K562 (cell line): ENCODE data around the gene OSCP1. TPM values are rescaled to one million over a fixed set of nuclear protein-coding genes. Genes with fewer than 3 reads are reported as not detected.

ENCODE experiments used
- ARID1B ChIP-seq: fragments of 450-650 bp; IDR thresholded peaks from 2 replicates; pipeline ENCODE4 v1.6.1; 2016; ENCODE audit warnings: antibody characterized with exemption, mild to moderate bottlenecking, inconsistent platforms
- BRF1 ChIP-seq: IDR thresholded peaks from 3 replicates; pipeline ENCODE4 v1.6.1; 2011; ENCODE audit warnings: borderline replicate concordance, mild to moderate bottlenecking; ENCODE audit not compliant: insufficient read length; ENCODE audit errors: extremely low read depth
- CREB3 ChIP-seq: fragments of 450-650 bp; conservative IDR thresholded peaks from 2 replicates; pipeline ENCODE4 v1.6.1; 2016; ENCODE audit warnings: missing genetic modification characterization, low read depth, mild to moderate bottlenecking, missing compliant biosample characterization, moderate library complexity
- DDX20 ChIP-seq: fragments of 450-650 bp; IDR thresholded peaks from 2 replicates; pipeline ENCODE4 v1.6.1; 2016; ENCODE audit warnings: missing genetic modification characterization, low read depth, mild to moderate bottlenecking, missing compliant biosample characterization, moderate library complexity
- ETS2 ChIP-seq: IDR thresholded peaks from 2 replicates; pipeline ENCODE4 v1.6.1; 2016; ENCODE audit warnings: borderline replicate concordance, missing genetic modification characterization, mild to moderate bottlenecking, moderate library complexity, missing compliant biosample characterization; ENCODE audit not compliant: poor library complexity, severe bottlenecking
- FOXA1 ChIP-seq: fragments of 450-650 bp; IDR thresholded peaks from 2 replicates; pipeline ENCODE4 v1.6.1; 2016; ENCODE audit warnings: mild to moderate bottlenecking, borderline replicate concordance
- HDAC6 ChIP-seq: IDR thresholded peaks from 2 replicates; pipeline ENCODE4 v1.6.1; 2012; ENCODE audit warnings: low read depth, mild to moderate bottlenecking, control low read depth, inconsistent platforms, low read length, moderate library complexity
- NR3C1 ChIP-seq: sonication (generic); formaldehyde crosslinking; IDR thresholded peaks from 2 replicates; pipeline ENCODE4 v1.8.1; 2022; ENCODE audit warnings: missing genetic modification reagents
- PHF20 ChIP-seq: fragments of 450-650 bp; IDR thresholded peaks from 2 replicates; pipeline ENCODE4 v1.6.1; 2018; ENCODE audit not compliant: partially characterized antibody
- POLR2A ChIP-seq: fragments of 450-650 bp; conservative IDR thresholded peaks from 2 replicates; pipeline ENCODE4 v1.6.1; 2016
- RBM14 ChIP-seq: fragments of 200-400 bp; formaldehyde crosslinking; IDR thresholded peaks from 2 replicates; pipeline ENCODE4 v1.6.1; 2018; ENCODE audit warnings: low read depth, mild to moderate bottlenecking, low read length, moderate library complexity, borderline replicate concordance; ENCODE audit not compliant: insufficient read depth
- RBM34 ChIP-seq: fragments of 200-400 bp; formaldehyde crosslinking; IDR thresholded peaks from 2 replicates; pipeline ENCODE4 v1.6.1; 2018; ENCODE audit warnings: low read length, borderline replicate concordance; ENCODE audit not compliant: insufficient read depth
- USF2 ChIP-seq: sonication (generic); formaldehyde crosslinking; IDR thresholded peaks from 2 replicates; pipeline ENCODE4 v1.5.0; 2020; ENCODE audit warnings: missing genetic modification reagents
- ZNF277 ChIP-seq: fragments of 250-450 bp; sonication (Bioruptor Pico); IDR thresholded peaks from 2 replicates; pipeline ENCODE4 v1.8.0; 2022; ENCODE audit warnings: inconsistent platforms, mild to moderate bottlenecking, moderate library complexity, borderline replicate concordance
- polyA plus RNA-seq, 8 experiments: library from polyadenylated mRNA; depleted of rRNA in 4 of 8; stranded (reverse) in 5 of 8; unstranded in 3 of 8; fragments of >200 nt; fragmentation: Nextera tagmentation in 2 of 8; fragmentation: Illumina TruSeq in 1 of 8; extraction: Ambion mirVana in 2 of 8; extraction: Trizol in 1 of 8; gene quantifications; 2 replicates each; pipeline versions ENCODE4 v1.2.1 to v1.2.3, GENCODE V29; 2011 to 2014; ENCODE audit warnings: inconsistent platforms in 1 of 8, missing spikeins in 1 of 8
- total RNA-seq, 7 experiments: library from RNA; depleted of rRNA in 6 of 7; stranded (reverse); fragments of >200 nt in 6 of 7; fragmentation: Illumina TruSeq in 2 of 7; extraction: Trizol in 2 of 7; gene quantifications; 2 replicates each; pipeline versions ENCODE4 v1.2.1 to v1.2.3, GENCODE V29; 2011 to 2021; ENCODE audit warnings: low replicate concordance in 1 of 7
- TF ChIP-seq, protein P1 (sequence below): sonication (generic); formaldehyde crosslinking; IDR thresholded peaks from 2 replicates; pipeline ENCODE4 v1.8.1; 2022; ENCODE audit warnings: missing genetic modification reagents
- TF ChIP-seq, protein P2 (sequence below): IDR thresholded peaks from 3 replicates; pipeline ENCODE4 v1.6.1; 2011; ENCODE audit warnings: borderline replicate concordance, mild to moderate bottlenecking; ENCODE audit not compliant: insufficient read length, insufficient read depth
- TF ChIP-seq, protein P3 (sequence below): fragments of 450-650 bp; formaldehyde crosslinking; IDR thresholded peaks from 2 replicates; pipeline ENCODE4 v1.4.0; 2020; ENCODE audit warnings: mild to moderate bottlenecking, moderate library complexity
- TF ChIP-seq, protein P4 (sequence below): fragments of 450-650 bp; IDR thresholded peaks from 2 replicates; pipeline ENCODE4 v1.6.1; 2016; ENCODE audit warnings: low read depth, mild to moderate bottlenecking, moderate library complexity

OSCP1 gene
- total and polyA plus RNA-seq, 9 of the 15 experiments (the other 6 are each of a cell fraction or from before 2014, with no cell fraction given): 0.15 to 0.40 (median 0.33) TPM; not detected in 5

DNA sequence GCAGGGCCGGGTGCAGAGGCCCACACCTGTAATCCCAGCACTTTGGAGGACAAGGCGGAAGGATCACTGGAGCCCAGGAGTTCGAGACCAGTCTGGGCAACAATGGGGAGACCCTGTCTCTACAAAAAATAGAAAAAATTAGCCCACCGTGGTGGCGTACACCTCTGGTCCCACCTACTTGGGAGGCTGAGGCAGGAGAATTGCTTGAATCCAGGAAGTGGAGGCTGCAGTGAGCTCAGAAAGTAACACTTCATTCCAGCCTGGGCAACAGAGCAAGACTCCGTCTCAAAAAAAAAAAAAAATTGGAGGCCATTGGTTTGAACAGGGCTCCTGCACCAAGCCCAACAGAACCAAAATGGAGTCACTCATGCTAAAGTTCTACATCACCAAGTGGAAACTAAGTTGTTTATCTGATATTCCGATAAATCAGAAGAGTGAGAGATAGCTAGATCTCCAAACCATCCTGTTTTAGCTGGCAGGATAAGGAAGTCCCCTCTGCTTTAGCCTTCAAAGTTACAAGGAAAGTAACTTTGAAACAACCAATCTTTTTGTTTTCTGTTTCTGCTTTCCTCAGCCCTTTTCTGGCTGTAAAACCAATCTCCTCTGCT, 51.8 kb downstream of the OSCP1 start (continued):
- TF ChIP-seq ETS2 (tag): no peak
- TF ChIP-seq, protein P1, sequence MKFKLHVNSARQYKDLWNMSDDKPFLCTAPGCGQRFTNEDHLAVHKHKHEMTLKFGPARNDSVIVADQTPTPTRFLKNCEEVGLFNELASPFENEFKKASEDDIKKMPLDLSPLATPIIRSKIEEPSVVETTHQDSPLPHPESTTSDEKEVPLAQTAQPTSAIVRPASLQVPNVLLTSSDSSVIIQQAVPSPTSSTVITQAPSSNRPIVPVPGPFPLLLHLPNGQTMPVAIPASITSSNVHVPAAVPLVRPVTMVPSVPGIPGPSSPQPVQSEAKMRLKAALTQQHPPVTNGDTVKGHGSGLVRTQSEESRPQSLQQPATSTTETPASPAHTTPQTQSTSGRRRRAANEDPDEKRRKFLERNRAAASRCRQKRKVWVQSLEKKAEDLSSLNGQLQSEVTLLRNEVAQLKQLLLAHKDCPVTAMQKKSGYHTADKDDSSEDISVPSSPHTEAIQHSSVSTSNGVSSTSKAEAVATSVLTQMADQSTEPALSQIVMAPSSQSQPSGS (CRISPR knock-in tag): no peak
- no peak for TF ChIP-seq HDAC6
- TF ChIP-seq PHF20: no peak
- TF ChIP-seq ARID1B: no peak
- no peak for TF ChIP-seq RBM14
- no peak for TF ChIP-seq FOXA1
- TF ChIP-seq NR3C1 (CRISPR knock-in tag): no peak
- no peak for TF ChIP-seq USF2
- TF ChIP-seq ZNF277 (CRISPR knock-in tag): no peak
- TF ChIP-seq, protein P2, sequence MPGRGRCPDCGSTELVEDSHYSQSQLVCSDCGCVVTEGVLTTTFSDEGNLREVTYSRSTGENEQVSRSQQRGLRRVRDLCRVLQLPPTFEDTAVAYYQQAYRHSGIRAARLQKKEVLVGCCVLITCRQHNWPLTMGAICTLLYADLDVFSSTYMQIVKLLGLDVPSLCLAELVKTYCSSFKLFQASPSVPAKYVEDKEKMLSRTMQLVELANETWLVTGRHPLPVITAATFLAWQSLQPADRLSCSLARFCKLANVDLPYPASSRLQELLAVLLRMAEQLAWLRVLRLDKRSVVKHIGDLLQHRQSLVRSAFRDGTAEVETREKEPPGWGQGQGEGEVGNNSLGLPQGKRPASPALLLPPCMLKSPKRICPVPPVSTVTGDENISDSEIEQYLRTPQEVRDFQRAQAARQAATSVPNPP: no peak
- no peak for TF ChIP-seq RBM34
- TF ChIP-seq POLR2A: no peak
- TF ChIP-seq CREB3 (tag): peak; percentile 97
- peak; percentile 96 for TF ChIP-seq DDX20 (tag)
- TF ChIP-seq BRF1: no peak
- TF ChIP-seq, protein P3, sequence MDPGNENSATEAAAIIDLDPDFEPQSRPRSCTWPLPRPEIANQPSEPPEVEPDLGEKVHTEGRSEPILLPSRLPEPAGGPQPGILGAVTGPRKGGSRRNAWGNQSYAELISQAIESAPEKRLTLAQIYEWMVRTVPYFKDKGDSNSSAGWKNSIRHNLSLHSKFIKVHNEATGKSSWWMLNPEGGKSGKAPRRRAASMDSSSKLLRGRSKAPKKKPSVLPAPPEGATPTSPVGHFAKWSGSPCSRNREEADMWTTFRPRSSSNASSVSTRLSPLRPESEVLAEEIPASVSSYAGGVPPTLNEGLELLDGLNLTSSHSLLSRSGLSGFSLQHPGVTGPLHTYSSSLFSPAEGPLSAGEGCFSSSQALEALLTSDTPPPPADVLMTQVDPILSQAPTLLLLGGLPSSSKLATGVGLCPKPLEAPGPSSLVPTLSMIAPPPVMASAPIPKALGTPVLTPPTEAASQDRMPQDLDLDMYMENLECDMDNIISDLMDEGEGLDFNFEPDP (CRISPR knock-in tag): peak; percentile 87; the same call in 1 of the 2 replicates
- TF ChIP-seq, protein P4, sequence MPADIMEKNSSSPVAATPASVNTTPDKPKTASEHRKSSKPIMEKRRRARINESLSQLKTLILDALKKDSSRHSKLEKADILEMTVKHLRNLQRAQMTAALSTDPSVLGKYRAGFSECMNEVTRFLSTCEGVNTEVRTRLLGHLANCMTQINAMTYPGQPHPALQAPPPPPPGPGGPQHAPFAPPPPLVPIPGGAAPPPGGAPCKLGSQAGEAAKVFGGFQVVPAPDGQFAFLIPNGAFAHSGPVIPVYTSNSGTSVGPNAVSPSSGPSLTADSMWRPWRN: no peak
